Panc1 (cell line): ENCODE measurements around the gene TIMM44. TPM values are rescaled to one million over a fixed set of nuclear protein-coding genes. Genes with fewer than 3 reads are reported as not detected.

Source experiments
- ATAC-seq: fragments of 200-7000 bp; cut with Tn5 transposase; 2 replicates; pipeline ENCODE4 v1.9.1; 2020; ENCODE audit warnings: mild to moderate bottlenecking, moderate library complexity
- BruUV-seq: library from RNA; stranded (reverse); fragments of 400-500 nt; replicated peaks from 2 replicates; lab custom pipeline; 2021; lab: Mats Ljungman, UMichigan
- CTCF ChIA-PET: fragments of 300-600 bp; sonication (Branson Sonifier 250); formaldehyde crosslinking; loops from one replicate; lab custom pipeline; 2022; ENCODE audit warnings: antibody characterized with exemption; lab: Charles Lee
- POLR2A ChIA-PET: fragments of 300-600 bp; sonication (Branson Sonifier 250); formaldehyde crosslinking; loops from one replicate; lab custom pipeline; 2022; ENCODE audit warnings: antibody characterized with exemption; lab: Charles Lee
- DNase-seq: peaks from one replicate; pipeline ENCODE4 v3.0.0-alpha.2; 2010; ENCODE audit warnings: low read depth, low spot score
- H3K27ac ChIP-seq: 2 replicates; pipeline ENCODE4 v1.5.1; 2011; ENCODE audit warnings: mild to moderate bottlenecking, low read length, inconsistent platforms
- H3K27me3 ChIP-seq: fragments of 200-500 bp; sonication (Bioruptor generic); 2 replicates; pipeline ENCODE4 v1.6.0; 2014; ENCODE audit warnings: low read length, inconsistent platforms; ENCODE audit not compliant: control insufficient read depth, insufficient read depth
- H3K36me3 ChIP-seq: fragments of 200-500 bp; sonication (Bioruptor generic); 2 replicates; pipeline ENCODE4 v1.5.1; 2014; ENCODE audit warnings: inconsistent platforms, mild to moderate bottlenecking, low read length, moderate library complexity; ENCODE audit not compliant: control insufficient read depth, insufficient read depth
- H3K4me1 ChIP-seq: 2 replicates; pipeline ENCODE4 v1.5.1; 2011; ENCODE audit warnings: inconsistent platforms, mild to moderate bottlenecking, low read length, moderate library complexity; ENCODE audit not compliant: control insufficient read depth, insufficient read depth
- H3K4me3 ChIP-seq, 2 experiments: 2 replicates each; pipeline ENCODE4 v1.5.1; 2011 to 2012; ENCODE audit warnings: low read depth in 2 of 2, low read length in 2 of 2, mild to moderate bottlenecking in 2 of 2, inconsistent platforms in 1 of 2, moderate library complexity in 1 of 2
- H3K9me3 ChIP-seq: fragments of 200-500 bp; sonication (Bioruptor generic); 2 replicates; pipeline ENCODE4 v1.5.1; 2014; ENCODE audit warnings: low read depth, mild to moderate bottlenecking, inconsistent platforms, low read length, moderate library complexity; ENCODE audit not compliant: control insufficient read depth, insufficient read depth
- POLR2AphosphoS5 ChIP-seq: IDR thresholded peaks from 2 replicates; pipeline ENCODE4 v1.6.1; 2012; ENCODE audit warnings: mild to moderate bottlenecking, low read depth, low read length, moderate library complexity
- SIN3A ChIP-seq: IDR thresholded peaks from 2 replicates; pipeline ENCODE4 v1.6.1; 2012; ENCODE audit warnings: low read depth, mild to moderate bottlenecking, low read length, moderate library complexity, borderline replicate concordance; ENCODE audit not compliant: insufficient read depth
- TCF7L2 ChIP-seq: IDR thresholded peaks from 2 replicates; pipeline ENCODE4 v1.6.1; 2011; ENCODE audit warnings: mild to moderate bottlenecking, low read depth, low read length, inconsistent platforms
- in situ Hi-C: cut with HindIII; loops from 2 replicates; pipeline ENCODE4 v1.10.0; 2016; ENCODE audit warnings: low sequenced_read_pairs, low pct_unique_long_range_greater_than_20kb
- intact Hi-C: fragments of 100-400 bp; cut with micrococcal nuclease; formaldehyde crosslinking; loops from one replicate; pipeline ENCODE4 v1.10.0; 2022; ENCODE audit not compliant: unreplicated experiment
- total RNA-seq: library from RNA; stranded (reverse); gene quantifications from one replicate; pipeline ENCODE4 v1.2.1, GENCODE V29; 2021; ENCODE audit not compliant: unreplicated experiment
- TF ChIP-seq, protein P1 (sequence below), 2 experiments: IDR thresholded peaks; 2 replicates each; pipeline ENCODE4 v1.6.1; 2011 to 2012; ENCODE audit warnings: low read depth in 2 of 2, control low read depth in 1 of 2, low read length in 1 of 2, mild to moderate bottlenecking in 1 of 2, moderate library complexity in 1 of 2; ENCODE audit not compliant: insufficient read depth in 1 of 2
- TF ChIP-seq, protein P2 (sequence below): fragments of 450-650 bp; IDR thresholded peaks from 2 replicates; pipeline ENCODE4 v1.5.1; 2017; ENCODE audit warnings: mild to moderate bottlenecking

The TIMM44 gene
- total RNA-seq, 1 experiment from 2014 or later: 105 TPM

DNA sequence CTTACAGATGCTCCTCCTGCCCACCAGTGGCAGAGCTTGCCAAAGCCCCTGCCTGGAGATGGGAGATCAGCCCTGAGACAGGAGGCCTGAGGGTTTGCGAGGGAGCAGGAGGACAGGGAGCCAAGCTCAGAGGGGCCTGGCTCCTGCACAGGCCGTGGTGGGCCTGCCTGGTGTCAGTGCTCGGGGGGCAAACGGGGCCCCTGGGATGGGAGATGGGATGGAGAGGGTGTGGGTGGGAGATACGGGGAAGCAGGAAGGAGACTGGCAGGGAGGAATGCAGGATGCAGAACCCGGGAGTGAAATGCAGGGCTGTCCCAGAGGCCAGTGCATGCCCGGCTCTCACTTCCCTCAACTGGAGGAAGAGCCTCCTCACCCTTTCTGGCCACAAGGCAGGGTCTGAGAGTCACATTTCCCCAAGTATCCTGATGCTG is 42.0 kb upstream of the TIMM44 start:
- ChIA-PET CTCF (no interaction called here), POLR2A (no interaction called here)
- H3K4me3 ChIP-seq: no peak overlapping the region
- no peaks in the 10 kb centered on the region; the same call in 1 of the 2 replicates for H3K36me3 ChIP-seq
- no peak overlapping the region for H3K27ac ChIP-seq
- TF ChIP-seq POLR2AphosphoS5: no peak
- no peak for TF ChIP-seq TCF7L2
- TF ChIP-seq, protein P1, sequence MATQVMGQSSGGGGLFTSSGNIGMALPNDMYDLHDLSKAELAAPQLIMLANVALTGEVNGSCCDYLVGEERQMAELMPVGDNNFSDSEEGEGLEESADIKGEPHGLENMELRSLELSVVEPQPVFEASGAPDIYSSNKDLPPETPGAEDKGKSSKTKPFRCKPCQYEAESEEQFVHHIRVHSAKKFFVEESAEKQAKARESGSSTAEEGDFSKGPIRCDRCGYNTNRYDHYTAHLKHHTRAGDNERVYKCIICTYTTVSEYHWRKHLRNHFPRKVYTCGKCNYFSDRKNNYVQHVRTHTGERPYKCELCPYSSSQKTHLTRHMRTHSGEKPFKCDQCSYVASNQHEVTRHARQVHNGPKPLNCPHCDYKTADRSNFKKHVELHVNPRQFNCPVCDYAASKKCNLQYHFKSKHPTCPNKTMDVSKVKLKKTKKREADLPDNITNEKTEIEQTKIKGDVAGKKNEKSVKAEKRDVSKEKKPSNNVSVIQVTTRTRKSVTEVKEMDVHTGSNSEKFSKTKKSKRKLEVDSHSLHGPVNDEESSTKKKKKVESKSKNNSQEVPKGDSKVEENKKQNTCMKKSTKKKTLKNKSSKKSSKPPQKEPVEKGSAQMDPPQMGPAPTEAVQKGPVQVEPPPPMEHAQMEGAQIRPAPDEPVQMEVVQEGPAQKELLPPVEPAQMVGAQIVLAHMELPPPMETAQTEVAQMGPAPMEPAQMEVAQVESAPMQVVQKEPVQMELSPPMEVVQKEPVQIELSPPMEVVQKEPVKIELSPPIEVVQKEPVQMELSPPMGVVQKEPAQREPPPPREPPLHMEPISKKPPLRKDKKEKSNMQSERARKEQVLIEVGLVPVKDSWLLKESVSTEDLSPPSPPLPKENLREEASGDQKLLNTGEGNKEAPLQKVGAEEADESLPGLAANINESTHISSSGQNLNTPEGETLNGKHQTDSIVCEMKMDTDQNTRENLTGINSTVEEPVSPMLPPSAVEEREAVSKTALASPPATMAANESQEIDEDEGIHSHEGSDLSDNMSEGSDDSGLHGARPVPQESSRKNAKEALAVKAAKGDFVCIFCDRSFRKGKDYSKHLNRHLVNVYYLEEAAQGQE (IDR thresholded peaks at IDR 0.05; ENCODE audit: insufficient read depth in 1 of 2, low read depth in 2 of 2, low read length in 1 of 2): no peak
- no peak for TF ChIP-seq SIN3A
- TF ChIP-seq, protein P2, sequence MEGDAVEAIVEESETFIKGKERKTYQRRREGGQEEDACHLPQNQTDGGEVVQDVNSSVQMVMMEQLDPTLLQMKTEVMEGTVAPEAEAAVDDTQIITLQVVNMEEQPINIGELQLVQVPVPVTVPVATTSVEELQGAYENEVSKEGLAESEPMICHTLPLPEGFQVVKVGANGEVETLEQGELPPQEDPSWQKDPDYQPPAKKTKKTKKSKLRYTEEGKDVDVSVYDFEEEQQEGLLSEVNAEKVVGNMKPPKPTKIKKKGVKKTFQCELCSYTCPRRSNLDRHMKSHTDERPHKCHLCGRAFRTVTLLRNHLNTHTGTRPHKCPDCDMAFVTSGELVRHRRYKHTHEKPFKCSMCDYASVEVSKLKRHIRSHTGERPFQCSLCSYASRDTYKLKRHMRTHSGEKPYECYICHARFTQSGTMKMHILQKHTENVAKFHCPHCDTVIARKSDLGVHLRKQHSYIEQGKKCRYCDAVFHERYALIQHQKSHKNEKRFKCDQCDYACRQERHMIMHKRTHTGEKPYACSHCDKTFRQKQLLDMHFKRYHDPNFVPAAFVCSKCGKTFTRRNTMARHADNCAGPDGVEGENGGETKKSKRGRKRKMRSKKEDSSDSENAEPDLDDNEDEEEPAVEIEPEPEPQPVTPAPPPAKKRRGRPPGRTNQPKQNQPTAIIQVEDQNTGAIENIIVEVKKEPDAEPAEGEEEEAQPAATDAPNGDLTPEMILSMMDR: no peak
- intact Hi-C loops: no loop called here
- ATAC-seq (no peak), DNase-seq (no peak)
- no TSS peak for BruUV-seq
- peaks cover 13% of the 10 kb centered on the region for H3K4me1 ChIP-seq
- H3K9me3 ChIP-seq: no peaks in the 10 kb centered on the region
- in situ Hi-C loops: no loop called here
- no peaks in the 10 kb centered on the region for H3K27me3 ChIP-seq

DNA sequence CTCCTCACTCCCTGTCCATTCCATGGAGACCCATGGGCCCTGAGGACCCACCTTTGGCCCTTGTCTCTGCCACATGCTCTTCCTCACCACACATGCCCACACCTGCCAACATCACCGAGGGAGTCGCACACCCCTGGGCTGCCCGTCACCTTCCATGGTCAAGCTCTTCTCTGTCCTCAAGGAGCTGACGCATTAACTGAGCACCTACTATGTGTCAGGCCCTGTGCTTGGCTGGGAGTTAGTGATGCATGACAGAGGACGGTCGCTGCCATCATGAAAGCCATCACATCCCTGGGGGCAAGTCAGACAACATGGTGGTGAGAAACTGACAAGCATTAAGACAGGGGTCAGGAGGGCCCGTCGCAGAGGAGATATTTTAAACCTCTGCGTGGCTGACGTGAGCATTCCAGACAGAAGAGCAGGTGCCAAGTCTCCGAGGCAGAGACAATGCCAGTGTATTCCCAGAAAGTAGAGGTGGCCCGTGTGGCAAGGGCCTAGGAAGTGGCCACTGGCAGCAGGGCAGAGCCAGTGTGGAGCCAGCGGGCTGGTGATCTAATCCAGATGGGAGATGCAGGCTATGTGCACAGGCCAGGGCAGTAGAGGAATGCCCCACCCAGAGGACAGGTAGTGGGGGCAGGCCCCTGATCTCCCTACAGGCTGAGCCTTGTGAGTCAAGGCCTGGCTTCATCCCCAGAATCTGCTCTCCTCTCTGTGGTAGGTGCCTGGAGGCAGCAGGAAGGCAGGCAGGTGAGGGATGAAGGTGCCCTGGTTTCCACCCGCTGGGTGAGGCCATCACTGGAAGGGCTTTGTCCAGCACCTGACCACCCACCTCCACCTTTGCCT is 40.8 kb upstream of the TIMM44 start:
- intact Hi-C loops: no loop called here
- no peaks in the 10 kb centered on the region for H3K27me3 ChIP-seq
- TF ChIP-seq, protein P2: no peak
- peaks cover 11% of the 10 kb centered on the region for H3K4me1 ChIP-seq
- no TSS peak for BruUV-seq
- H3K36me3 ChIP-seq: no peaks in the 10 kb centered on the region; the same call in 1 of the 2 replicates
- CTCF ChIA-PET: no interaction called here
- H3K4me3 ChIP-seq: no peak overlapping the region
- POLR2A ChIA-PET: no interaction called here
- H3K27ac ChIP-seq: no peak overlapping the region
- ATAC-seq: no peak
- H3K9me3 ChIP-seq: no peaks in the 10 kb centered on the region
- in situ Hi-C loops: no loop called here
- DNase-seq: no peak
